IPS-11a (cell line): ENCODE data around the gene COL1A1.

Experiments used
- H3K4me3 ChIP-seq: one replicate; pipeline ENCODE4 v1.5.1; 2013; ENCODE audit warnings: low read depth, low read length, control low read depth

COL1A1 gene

GRCh38 chr17:50145532-50146229, 55.8 kb downstream of the COL1A1 start:
- H3K4me3 ChIP-seq = no peak overlapping the region

DNA sequence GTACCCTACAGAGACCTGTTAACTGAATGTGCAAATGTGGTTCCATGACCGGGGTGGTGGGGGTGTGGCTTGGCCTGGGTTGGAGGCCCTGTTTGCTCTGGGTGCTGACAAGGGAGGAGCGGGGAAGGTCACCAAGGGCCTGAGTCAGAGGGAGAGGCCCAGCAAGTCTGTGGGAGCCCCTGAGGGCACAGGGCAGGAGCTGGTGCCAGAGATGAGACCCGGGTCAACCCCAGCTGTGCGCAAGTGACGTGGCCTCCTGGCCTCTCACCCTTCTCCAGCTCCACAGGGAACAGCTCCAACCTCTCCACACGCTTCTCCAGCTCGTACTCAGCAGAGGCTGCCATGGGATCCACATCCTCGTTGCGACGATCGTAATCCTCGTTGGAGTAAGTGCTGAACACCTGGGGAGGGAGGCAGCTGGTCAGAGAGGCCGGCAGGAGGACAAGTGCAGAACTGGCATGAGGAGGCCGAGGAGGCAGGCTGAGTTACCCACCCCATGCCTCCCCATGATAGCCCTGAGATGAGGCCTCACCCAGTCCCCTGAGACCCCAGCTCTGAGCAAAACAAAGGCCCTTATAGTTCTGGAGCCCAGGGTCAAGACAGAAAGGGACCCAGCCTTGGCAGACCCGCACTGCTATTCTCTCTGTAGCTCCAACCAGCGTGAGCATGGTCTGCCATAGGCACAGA, 56.4 kb downstream of the COL1A1 start:
- no peak overlapping the region for H3K4me3 ChIP-seq

DNA sequence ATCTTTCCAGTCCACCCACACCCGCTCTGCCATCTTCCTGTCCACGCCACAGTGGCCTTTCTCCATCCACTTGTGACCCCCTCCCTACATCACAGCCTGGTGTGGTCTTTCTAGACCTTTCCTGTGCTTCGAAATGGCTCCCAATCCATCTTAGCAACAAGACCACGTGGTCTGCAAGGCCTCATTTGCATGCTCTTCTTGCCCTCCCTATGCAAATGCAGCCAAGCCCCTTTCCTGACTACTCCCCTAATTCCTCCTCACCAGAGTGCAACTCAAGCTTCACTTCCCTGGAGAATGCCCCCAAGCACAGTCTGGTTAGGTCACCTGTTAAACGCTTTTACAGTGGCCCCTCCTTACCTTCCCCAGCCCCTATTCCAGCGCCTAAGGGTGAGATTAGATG, 57.1 kb downstream of the COL1A1 start:
- H3K4me3 ChIP-seq = no peak overlapping the region

- no peak overlapping the region for H3K4me3 ChIP-seq
Measured at GRCh38 chr17:50143461-50144176, 57.8 kb downstream of the COL1A1 start.

- H3K4me3 ChIP-seq = no peak overlapping the region
Measured at GRCh38 chr17:50141745-50142110, 59.7 kb downstream of the COL1A1 start.

DNA sequence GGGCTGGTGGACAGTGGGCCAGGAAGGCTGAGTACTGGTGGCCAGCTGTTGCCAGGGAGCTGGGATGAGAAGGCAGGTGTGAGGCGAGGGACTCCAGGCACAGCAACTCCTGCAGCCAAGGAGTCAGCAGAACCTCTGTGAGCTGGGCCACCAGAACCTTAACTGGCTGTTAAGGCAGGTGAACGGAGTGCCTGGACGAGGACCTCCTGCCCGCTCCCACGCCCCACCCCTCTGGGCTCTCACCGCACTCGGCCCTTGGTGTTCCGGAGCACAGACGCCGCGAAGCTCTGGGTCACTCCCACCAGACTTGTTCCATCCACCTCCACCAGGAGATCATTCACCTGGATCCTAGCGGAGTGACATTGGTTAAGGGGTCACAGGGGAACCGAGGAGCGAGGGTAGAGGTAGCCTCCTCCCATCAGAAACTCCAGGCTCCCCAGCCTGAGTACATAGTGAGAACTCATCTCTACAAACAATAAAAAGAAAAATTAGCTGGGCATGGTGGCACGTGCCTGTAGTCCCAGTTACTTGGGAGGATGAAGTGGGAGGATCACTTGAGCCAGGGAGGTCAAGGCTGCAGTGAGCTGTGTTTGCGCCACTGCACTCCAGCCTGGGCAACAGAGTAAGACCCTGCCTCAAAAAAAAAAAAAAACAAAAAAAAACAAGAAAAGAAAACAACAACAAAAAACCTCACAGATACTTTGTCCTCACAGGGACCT, 60.2 kb downstream of the COL1A1 start:
- H3K4me3 ChIP-seq = no peak overlapping the region

DNA sequence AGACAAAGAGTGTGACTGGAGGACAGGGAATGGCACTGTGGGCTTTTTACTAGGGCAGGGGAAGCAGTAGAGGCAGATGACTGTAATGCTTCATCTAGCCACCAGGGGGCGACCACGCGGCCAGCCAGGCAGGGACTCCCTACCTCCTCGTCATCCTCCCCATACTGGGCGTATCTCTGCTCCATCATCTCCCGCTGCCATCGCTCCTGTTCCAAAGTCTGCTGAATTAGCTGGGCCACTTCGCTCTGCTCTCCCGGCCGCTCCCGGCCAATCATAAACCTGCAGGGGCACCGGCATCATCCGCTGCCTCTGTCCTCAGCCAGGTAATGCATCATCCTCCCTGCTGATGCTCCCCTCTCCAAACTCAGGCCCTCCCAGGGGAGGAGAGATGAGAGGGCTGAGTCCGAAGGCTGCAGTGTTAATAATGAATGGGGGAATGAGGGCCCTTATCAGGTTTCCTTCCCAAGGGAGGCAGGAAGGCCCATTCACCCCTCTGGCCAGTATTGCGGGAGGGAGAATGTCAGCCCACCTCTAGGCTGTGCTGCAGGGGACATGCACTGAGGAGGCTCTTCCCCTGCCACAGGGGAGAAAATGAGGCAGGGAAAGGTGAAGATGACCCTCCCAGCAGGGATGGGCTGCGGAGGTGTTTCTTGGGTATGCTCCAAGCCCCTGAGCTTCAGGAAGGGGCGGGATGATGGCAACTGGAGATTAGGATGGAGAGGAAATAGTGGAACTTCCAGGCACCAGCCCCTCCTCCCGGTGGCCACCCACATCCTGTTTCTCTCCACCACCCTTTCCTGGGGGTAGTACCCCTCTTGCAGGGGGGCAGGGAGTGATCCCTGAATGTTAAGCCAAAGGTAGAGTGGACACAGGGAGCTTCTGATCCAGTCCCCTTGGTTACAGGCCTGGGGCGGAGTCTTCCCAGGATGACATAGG, 61.2 kb downstream of the COL1A1 start:
- no peak overlapping the region for H3K4me3 ChIP-seq

- no peak overlapping the region for H3K4me3 ChIP-seq
Measured at GRCh38 chr17:50139185-50139783, 62.1 kb downstream of the COL1A1 start.

DNA sequence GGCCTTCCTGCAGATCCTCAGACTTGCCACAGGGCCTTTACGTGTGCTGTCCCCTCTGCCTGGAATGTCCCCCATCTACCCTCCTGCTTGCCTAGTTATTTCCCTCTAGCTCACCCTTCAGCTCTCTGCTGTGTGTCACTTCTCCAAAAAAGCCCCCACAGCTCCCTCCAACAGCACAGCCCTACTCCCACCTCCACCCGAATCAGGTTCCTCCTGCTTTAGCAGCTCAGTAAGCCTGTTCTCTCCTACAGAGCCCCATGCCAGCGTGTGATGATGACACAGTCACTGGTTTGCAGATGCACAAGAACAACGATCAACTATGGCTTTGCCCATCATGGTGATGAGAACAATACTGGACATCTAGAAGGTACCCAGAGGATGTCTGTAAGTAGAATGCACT, 64.4 kb downstream of the COL1A1 start:
- no peak overlapping the region for H3K4me3 ChIP-seq

DNA sequence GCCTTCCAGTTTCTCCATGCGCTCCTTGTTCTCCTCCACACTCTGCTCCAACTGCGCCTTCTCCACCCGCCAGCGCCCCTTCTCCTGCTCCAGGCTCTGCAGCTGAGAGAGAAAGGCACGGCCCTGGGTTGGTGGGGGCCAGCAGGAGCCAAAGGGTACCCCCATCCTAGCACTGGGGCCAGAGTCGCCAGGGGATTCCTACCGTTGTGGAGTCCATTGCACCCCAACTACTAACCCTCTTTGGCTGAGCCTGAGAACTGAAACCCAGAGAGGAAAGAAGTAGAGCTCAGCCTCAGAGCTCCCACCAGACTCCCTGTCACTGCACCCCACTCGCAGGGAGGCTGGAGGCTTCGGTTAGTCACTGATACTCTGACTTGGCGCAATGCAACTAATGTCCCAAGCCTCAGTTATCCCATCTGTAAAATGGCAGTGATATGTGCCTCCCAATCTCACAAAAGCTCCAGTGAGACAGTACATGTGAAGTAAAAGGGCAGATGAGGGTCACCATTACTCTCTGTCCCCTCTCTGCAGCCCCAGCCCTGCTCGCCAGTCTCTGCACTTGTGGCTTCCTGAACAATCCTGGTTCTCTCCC, 65.2 kb downstream of the COL1A1 start:
- no peak overlapping the region for H3K4me3 ChIP-seq

- H3K4me3 ChIP-seq = no peak overlapping the region
Measured at GRCh38 chr17:50135316-50136095, 65.9 kb downstream of the COL1A1 start.

DNA sequence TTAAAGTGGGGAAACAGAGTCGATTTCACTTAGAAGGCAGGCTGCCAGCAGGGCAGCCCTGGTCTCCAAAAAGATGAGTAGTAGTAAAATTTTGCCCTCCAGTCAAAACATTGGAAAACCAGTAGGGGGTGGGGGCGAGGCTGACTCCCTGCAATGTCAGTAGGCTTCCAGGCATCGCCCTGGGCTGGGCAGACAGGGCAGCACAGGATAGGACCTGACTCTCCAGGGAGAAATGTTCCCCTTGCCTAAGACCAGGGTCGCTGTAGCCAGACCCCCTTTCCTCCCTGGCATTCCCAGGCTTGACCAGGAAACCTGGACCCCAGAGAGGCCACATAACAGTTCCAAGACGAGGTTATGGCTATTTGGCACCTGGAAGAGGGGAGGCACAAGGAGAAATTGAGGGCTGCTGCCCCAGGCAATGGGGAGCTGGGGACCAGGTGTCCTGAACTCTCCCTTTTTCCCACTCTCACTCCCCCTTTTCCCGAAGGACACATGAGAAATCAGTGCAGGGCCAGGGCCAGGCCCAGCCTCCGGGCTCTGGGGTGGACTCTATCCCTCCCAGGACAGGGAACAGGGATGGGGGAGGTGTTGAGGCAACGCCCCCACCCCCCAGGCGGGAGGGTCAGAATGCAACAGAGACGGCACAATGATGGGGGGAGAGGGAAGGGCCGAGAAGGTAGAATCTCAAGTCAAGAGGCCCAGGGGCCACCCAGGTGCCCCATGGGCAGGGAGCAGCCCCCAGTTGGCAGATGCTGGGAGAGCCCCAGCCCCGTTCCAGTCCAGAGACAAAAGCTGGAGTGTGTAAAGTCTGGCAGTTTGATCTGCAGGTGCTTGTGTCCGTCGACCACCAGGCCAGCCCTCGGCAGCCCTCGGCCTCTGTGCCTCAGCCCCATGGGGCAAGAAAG, 67.0 kb downstream of the COL1A1 start:
- no peak overlapping the region for H3K4me3 ChIP-seq

GRCh38 chr17:50133769-50134099, 67.7 kb downstream of the COL1A1 start:
- no peak overlapping the region for H3K4me3 ChIP-seq
